DMS114 treated with DMSO at 0.1 percent for 48 hours (cell line): ENCODE results near the gene SND1.

Experiments
- DNase-seq: peaks from one replicate; lab custom pipeline; 2025; ENCODE audit not compliant: unreplicated experiment; lab: John Stamatoyannopoulos, UW

SND1 gene

GRCh38 chr7:127682140-127682539 is 30.1 kb downstream of the SND1 start:
- DNase-seq = no peak

- no peak for DNase-seq
These were observed 32.0 kb downstream of the SND1 start for GRCh38 chr7:127683776-127684681.

GRCh38 chr7:127689194-127689772 is 37.3 kb downstream of the SND1 start:
- DNase-seq = no peak

GRCh38 chr7:127690337-127690736 is 38.3 kb downstream of the SND1 start:
- DNase-seq = no peak

GRCh38 chr7:127690806-127691205 is 38.8 kb downstream of the SND1 start:
- DNase-seq = no peak

GRCh38 chr7:127692200-127692599 is 40.2 kb downstream of the SND1 start:
- DNase-seq = no peak

GRCh38 chr7:127699853-127700252 is 47.9 kb downstream of the SND1 start:
- DNase-seq = no peak

GRCh38 chr7:127702052-127702652 is 50.2 kb downstream of the SND1 start:
- DNase-seq = no peak

GRCh38 chr7:127702938-127703337 is 50.9 kb downstream of the SND1 start:
- no peak for DNase-seq

- DNase-seq = no peak
These were observed 52.2 kb downstream of the SND1 start for GRCh38 chr7:127704211-127704610.

GRCh38 chr7:127705461-127705959 is 53.5 kb downstream of the SND1 start:
- no peak for DNase-seq

- DNase-seq = no peak
These were observed 54.8 kb downstream of the SND1 start for GRCh38 chr7:127706766-127707165.

- no peak for DNase-seq
These were observed 56.2 kb downstream of the SND1 start for GRCh38 chr7:127708201-127708600.

- DNase-seq = peak; percentile 62
These were observed 56.8 kb downstream of the SND1 start for GRCh38 chr7:127708788-127709187.

GRCh38 chr7:127710635-127711034 is 58.6 kb downstream of the SND1 start:
- DNase-seq = no peak

GRCh38 chr7:127711872-127712271 is 59.9 kb downstream of the SND1 start:
- DNase-seq = no peak

GRCh38 chr7:127713006-127713405 is 61.0 kb downstream of the SND1 start:
- no peak for DNase-seq

- DNase-seq = no peak
These were observed 61.8 kb downstream of the SND1 start for GRCh38 chr7:127713758-127714157.

- DNase-seq = no peak
These were observed 63.3 kb downstream of the SND1 start for GRCh38 chr7:127715272-127715671.

GRCh38 chr7:127715901-127716300 is 63.9 kb downstream of the SND1 start:
- DNase-seq = no peak

GRCh38 chr7:127717502-127718339 is 65.7 kb downstream of the SND1 start:
- no peak for DNase-seq
